ENCODE results near the gene EPHA8. TPM values are rescaled to one million over a fixed set of nuclear protein-coding genes. Genes with fewer than 3 reads are reported as not detected.

The EPHA8 gene
- total and polyA plus RNA-seq, 2 of the 13 experiments (the other 11 are each of a cell fraction or from before 2014, with no cell fraction given): not detected

GRCh38 chr1:22594396-22594795 lies 31.1 kb downstream of the EPHA8 start (continued):
- no peak for TF ChIP-seq ZBTB40 (IDR thresholded peaks at IDR 0.05)
- no peak for TF ChIP-seq ZBTB40 (CRISPR knock-in tag; IDR thresholded peaks at IDR 0.05)
- TF ChIP-seq ZNF33B (CRISPR knock-in tag; IDR thresholded peaks at IDR 0.05): no peak
- TF ChIP-seq ZNF839 (CRISPR knock-in tag; IDR thresholded peaks at IDR 0.05; ENCODE audit: borderline replicate concordance): no peak
- no peak for TF ChIP-seq NFKB2 (CRISPR knock-in tag; IDR thresholded peaks at IDR 0.05; ENCODE audit: borderline replicate concordance)
- TF ChIP-seq ZNF296 (CRISPR knock-in tag; conservative IDR thresholded peaks at IDR 0.05): no peak
